ENCODE results near the gene BBS9.

Gene BBS9

DNA sequence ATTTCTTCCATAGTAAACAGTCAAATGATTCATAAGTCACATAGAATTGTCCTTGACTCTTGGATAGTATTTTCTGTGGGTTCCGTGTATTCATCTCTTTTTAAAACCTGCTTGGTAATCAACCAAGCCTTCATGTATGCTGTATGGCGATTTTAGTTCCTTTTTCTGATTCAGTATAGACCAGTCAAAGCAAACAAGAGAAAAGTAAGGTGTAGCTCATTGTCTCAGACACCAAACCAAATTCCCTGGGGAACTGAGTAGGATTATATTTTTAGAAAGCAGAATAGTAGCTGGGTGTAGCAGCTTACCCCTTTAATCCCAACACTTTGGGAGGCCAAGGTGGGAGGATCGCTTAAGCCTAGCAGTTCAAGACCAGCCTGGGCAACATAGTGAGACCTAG lies 240.5 kb downstream of the BBS9 start:
- TF ChIP-seq, protein P1, sequence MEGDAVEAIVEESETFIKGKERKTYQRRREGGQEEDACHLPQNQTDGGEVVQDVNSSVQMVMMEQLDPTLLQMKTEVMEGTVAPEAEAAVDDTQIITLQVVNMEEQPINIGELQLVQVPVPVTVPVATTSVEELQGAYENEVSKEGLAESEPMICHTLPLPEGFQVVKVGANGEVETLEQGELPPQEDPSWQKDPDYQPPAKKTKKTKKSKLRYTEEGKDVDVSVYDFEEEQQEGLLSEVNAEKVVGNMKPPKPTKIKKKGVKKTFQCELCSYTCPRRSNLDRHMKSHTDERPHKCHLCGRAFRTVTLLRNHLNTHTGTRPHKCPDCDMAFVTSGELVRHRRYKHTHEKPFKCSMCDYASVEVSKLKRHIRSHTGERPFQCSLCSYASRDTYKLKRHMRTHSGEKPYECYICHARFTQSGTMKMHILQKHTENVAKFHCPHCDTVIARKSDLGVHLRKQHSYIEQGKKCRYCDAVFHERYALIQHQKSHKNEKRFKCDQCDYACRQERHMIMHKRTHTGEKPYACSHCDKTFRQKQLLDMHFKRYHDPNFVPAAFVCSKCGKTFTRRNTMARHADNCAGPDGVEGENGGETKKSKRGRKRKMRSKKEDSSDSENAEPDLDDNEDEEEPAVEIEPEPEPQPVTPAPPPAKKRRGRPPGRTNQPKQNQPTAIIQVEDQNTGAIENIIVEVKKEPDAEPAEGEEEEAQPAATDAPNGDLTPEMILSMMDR (IDR thresholded peaks at IDR 0.05): no peak

DNA sequence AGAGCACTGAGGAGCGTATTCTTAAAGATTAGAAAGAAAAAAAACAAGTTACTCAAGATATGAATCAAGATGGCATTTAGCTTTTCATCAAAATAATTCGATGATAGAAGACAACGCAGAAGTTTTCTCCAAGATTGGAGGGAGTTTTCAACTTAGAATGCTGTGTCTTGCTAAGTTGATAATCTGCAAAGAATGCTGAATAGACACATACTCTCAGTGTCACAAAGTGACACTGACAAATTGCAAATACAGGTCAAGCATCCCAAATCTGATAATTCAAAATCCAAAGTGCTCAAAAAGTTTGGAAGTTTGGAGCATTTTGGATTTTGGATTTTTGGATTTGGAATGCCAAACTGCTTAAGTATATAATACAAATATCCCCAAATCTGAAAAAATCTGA lies 243.8 kb downstream of the BBS9 start:
- TF ChIP-seq, protein P1 (IDR thresholded peaks at IDR 0.05): no peak

DNA sequence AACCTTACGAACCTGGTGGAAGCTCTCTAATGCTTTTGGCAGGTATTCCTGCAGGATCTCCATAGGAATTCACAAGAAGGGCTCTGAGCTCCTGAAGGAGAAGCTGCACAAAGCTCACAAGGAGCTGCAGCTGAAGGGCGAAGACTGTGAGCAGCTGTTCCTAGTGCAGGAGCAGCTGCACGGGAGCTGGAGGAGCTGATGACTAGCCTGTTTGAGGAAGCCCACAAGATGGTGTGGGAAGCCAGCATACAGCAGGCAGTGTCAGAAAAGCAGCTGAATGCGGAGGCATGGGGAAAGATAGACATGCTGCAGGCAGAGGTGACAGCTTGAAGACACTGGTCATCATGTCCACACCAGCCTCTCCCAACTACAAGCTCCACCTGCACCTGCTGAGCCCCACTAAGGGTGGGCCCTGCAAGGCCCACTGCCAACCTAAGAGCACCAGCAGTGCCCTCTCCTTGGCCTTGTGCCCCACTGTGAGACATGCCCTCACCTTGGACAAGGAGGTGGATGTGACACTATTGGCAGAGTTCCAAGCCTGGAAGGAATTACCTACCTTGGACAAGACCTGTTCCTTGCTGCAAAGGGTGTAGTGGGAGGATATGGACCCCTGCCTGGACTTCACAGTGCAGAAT lies 250.6 kb downstream of the BBS9 start:
- TF ChIP-seq, protein P1 (IDR thresholded peaks at IDR 0.05): no peak

DNA sequence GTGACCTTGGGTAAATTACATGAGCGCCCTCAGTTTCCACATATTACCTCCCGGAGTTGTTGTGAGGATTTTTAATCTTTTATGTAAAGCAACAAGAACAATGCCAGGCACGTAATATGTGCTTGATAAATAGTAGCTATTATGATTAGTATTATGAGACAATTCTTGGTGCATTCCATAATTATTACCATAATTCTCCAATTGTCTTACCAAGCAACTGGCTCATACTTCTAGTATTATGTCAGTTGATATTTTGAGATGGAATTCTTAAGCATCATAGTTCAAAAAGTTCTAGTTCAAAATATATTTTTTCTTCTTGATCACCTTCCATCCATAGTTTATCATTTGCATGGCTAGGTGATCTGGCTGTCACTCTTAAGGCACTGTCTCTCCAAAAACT lies 259.0 kb downstream of the BBS9 start:
- TF ChIP-seq, protein P1 (IDR thresholded peaks at IDR 0.05): no peak

DNA sequence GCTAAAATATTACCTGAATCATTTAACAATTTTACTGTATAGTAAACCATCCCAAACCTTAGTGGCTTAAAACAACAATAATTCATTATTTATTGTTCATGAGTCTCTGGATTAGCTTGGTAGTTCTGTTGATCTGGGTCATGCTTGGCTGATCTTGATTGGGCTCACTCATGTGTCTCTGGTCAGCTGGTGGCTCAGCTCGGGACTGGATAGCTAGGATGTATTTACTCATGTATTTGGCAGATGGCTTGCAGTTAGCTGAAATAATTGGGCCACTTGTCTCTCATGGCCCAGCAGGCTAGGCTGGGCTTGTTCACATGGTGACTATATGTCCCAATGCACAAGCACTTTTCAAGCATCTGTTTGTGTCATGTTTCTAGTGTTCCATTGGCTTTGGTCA lies 262.8 kb downstream of the BBS9 start:
- TF ChIP-seq, protein P1 (IDR thresholded peaks at IDR 0.05): no peak

DNA sequence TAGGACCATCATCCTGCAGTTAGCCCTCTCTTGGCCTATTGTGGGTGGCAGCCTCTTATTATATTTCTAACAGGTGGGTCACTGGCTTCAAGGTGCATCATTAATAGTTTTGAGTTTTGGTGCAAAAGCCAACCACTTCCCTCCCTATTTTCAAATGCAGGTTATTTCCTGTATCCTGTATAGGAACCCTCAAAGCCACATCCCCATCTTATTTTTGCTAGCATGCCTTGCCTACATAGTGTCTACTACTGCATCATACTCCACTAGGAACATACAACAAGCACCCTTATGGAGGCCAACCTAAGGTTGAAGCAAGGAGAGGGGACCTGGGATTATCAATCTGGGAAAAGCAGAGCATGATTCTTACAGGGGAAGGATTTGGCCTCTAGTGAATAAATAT lies 264.4 kb downstream of the BBS9 start:
- TF ChIP-seq, protein P1 (IDR thresholded peaks at IDR 0.05): no peak

DNA sequence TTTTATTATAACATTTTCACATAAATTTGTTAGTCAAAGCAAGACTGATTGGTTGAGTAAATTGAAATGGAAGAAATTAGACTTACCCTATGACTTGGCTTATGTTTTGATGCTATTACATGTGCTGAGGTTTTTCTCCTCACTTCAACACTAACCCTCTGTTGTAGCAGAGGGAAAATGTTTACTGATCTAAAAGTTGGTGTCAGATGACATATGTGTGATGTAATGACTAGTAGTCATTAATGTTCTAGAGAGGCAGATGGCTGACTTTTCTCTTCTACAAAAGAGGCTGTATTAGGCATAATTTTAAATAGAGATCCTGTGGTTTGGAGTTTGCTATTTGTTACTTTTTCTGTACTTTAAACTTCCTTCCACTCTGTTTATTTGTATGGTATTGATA lies 266.0 kb downstream of the BBS9 start:
- TF ChIP-seq, protein P1 (IDR thresholded peaks at IDR 0.05): no peak

Measured in LNCAP (cell line).